IMR-90 (cell line): ENCODE measurements around the gene TCEA2. TPM values are rescaled to one million over a fixed set of nuclear protein-coding genes. Genes with fewer than 3 reads are reported as not detected.

Experiments
- ATAC-seq: fragments of 200-7000 bp; cut with Tn5 transposase; 2 replicates; pipeline ENCODE4 v1.9.1; 2020; ENCODE audit warnings: low read depth, mild to moderate bottlenecking, moderate library complexity
- BruUV-seq: library from RNA; stranded (reverse); fragments of 400-500 nt; replicated peaks from 2 replicates; lab custom pipeline; 2021; lab: Mats Ljungman, UMichigan
- CTCF ChIA-PET: fragments of 300-600 bp; formaldehyde crosslinking; extraction: SDS; loops from one replicate; lab custom pipeline; 2021; ENCODE audit warnings: antibody characterized with exemption; lab: Yijun Ruan, JAX
- POLR2A ChIA-PET: fragments of 300-600 bp; sonication (Branson Sonifier 250); formaldehyde crosslinking; loops from one replicate; lab custom pipeline; 2022; ENCODE audit warnings: antibody characterized with exemption; ENCODE audit not compliant: unreplicated experiment; lab: Charles Lee
- DNase-seq: peaks from one replicate; pipeline ENCODE4 v3.0.0; 2013
- H2AFZ ChIP-seq: replicated peaks from 2 replicates; pipeline ENCODE3; 2013; ENCODE audit warnings: low read length, mild to moderate bottlenecking; ENCODE audit not compliant: poor library complexity
- H2AK5ac ChIP-seq: 2 replicates; pipeline ENCODE4 v1.6.1; 2013; ENCODE audit warnings: low read depth, low read length, inconsistent platforms
- H2AK9ac ChIP-seq: replicated peaks from 2 replicates; pipeline ENCODE3; 2013; ENCODE audit warnings: mild to moderate bottlenecking, low read depth, low read length, moderate library complexity; ENCODE audit not compliant: poor library complexity
- H2BK120ac ChIP-seq: 2 replicates; pipeline ENCODE4 v1.6.1; 2013; ENCODE audit warnings: low read depth, low read length, inconsistent platforms
- H2BK15ac ChIP-seq: 3 replicates; pipeline ENCODE4 v1.6.1; 2013; ENCODE audit warnings: low read depth, low read length, inconsistent platforms
- H2BK20ac ChIP-seq: 2 replicates; pipeline ENCODE4 v1.6.1; 2013; ENCODE audit warnings: low read depth, mild to moderate bottlenecking, inconsistent platforms, low read length, moderate library complexity
- H2BK5ac ChIP-seq: 2 replicates; pipeline ENCODE4 v1.6.1; 2013; ENCODE audit warnings: mild to moderate bottlenecking, low read depth, low read length, inconsistent platforms; ENCODE audit not compliant: poor library complexity, severe bottlenecking
- H3K14ac ChIP-seq: replicated peaks from 2 replicates; pipeline ENCODE4 v1.6.1; 2013; ENCODE audit warnings: low read depth, low read length, inconsistent platforms
- H3K18ac ChIP-seq: 2 replicates; pipeline ENCODE4 v1.6.1; 2013; ENCODE audit warnings: low read depth, low read length, control low read depth
- H3K23ac ChIP-seq: 2 replicates; pipeline ENCODE4 v1.6.1; 2013; ENCODE audit warnings: low read depth, low read length, inconsistent platforms
- H3K27ac ChIP-seq: 2 replicates; pipeline ENCODE4 v1.5.1; 2013; ENCODE audit warnings: mild to moderate bottlenecking, control low read depth, low read length; ENCODE audit not compliant: insufficient read depth
- H3K27me3 ChIP-seq: 2 replicates; pipeline ENCODE4 v1.6.1; 2013; ENCODE audit warnings: low read length; ENCODE audit not compliant: control insufficient read depth, insufficient read depth
- H3K36me3 ChIP-seq: 2 replicates; pipeline ENCODE4 v1.6.1; 2013; ENCODE audit warnings: low read length, mixed read lengths; ENCODE audit not compliant: control insufficient read depth, insufficient read depth
- H3K4ac ChIP-seq: 2 replicates; pipeline ENCODE4 v1.6.1; 2013; ENCODE audit warnings: low read depth, low read length, inconsistent platforms
- H3K4me1 ChIP-seq: 2 replicates; pipeline ENCODE4 v1.6.1; 2013; ENCODE audit warnings: low read length, mixed read lengths; ENCODE audit not compliant: control insufficient read depth, insufficient read depth
- H3K4me2 ChIP-seq: 2 replicates; pipeline ENCODE4 v1.6.1; 2013; ENCODE audit warnings: low read depth, mild to moderate bottlenecking, control low read depth, low read length, moderate library complexity
- H3K4me3 ChIP-seq: 2 replicates; pipeline ENCODE4 v1.5.1; 2013; ENCODE audit warnings: low read depth, mild to moderate bottlenecking, control low read depth, low read length, moderate library complexity; ENCODE audit not compliant: insufficient read depth
- H3K56ac ChIP-seq: 2 replicates; pipeline ENCODE4 v1.6.1; 2013; ENCODE audit warnings: low read length, inconsistent platforms; ENCODE audit not compliant: insufficient read depth; ENCODE audit errors: extremely low read depth
- H3K79me1 ChIP-seq, 2 experiments: 2 replicates each; pipeline ENCODE4 v1.6.1; 2013; ENCODE audit warnings: low read length in 2 of 2, inconsistent platforms in 1 of 2, low read depth in 1 of 2
- H3K9ac ChIP-seq: 2 replicates; pipeline ENCODE4 v1.6.1; 2013; ENCODE audit warnings: low read depth, low read length, control low read depth
- H3K9me1 ChIP-seq: 2 replicates; pipeline ENCODE4 v1.6.1; 2013; ENCODE audit warnings: low read length, inconsistent platforms; ENCODE audit not compliant: insufficient read depth
- H3K9me3 ChIP-seq: 2 replicates; pipeline ENCODE4 v1.6.1; 2013; ENCODE audit warnings: low read length; ENCODE audit not compliant: control insufficient read depth, insufficient read depth
- H4K20me1 ChIP-seq: 2 replicates; pipeline ENCODE4 v1.6.1; 2013; ENCODE audit warnings: low read length, inconsistent platforms; ENCODE audit not compliant: insufficient read depth
- H4K5ac ChIP-seq: 2 replicates; pipeline ENCODE4 v1.6.1; 2013; ENCODE audit warnings: mild to moderate bottlenecking, low read depth, low read length, control low read depth
- H4K8ac ChIP-seq, 2 experiments: 2 replicates each; pipeline ENCODE4 v1.6.1; 2013; ENCODE audit warnings: low read depth in 2 of 2, low read length in 2 of 2, control low read depth in 1 of 2, inconsistent platforms in 1 of 2
- H4K91ac ChIP-seq: 2 replicates; pipeline ENCODE4 v1.6.1; 2013; ENCODE audit warnings: low read depth, low read length, inconsistent platforms; ENCODE audit not compliant: insufficient read depth
- BHLHE40 ChIP-seq: fragments of 150-350 bp; IDR thresholded peaks from 2 replicates; pipeline ENCODE4 v1.6.1; 2016; ENCODE audit warnings: mild to moderate bottlenecking, low read depth, low read length
- CEBPB ChIP-seq: IDR thresholded peaks from 2 replicates; pipeline ENCODE4 v1.6.1; 2012; ENCODE audit warnings: low read depth, low read length, improper control_type of control experiment
- CHD1 ChIP-seq: IDR thresholded peaks from 2 replicates; pipeline ENCODE4 v1.6.1; 2012; ENCODE audit warnings: low read depth, low read length, improper control_type of control experiment
- FOS ChIP-seq: fragments of 150-350 bp; IDR thresholded peaks from 2 replicates; pipeline ENCODE4 v1.6.1; 2016; ENCODE audit warnings: low read depth, low read length
- MAZ ChIP-seq: IDR thresholded peaks from 2 replicates; pipeline ENCODE4 v1.6.1; 2012; ENCODE audit warnings: low read depth, mild to moderate bottlenecking, low read length, improper control_type of control experiment, moderate library complexity, borderline replicate concordance
- MXI1 ChIP-seq: IDR thresholded peaks from 2 replicates; pipeline ENCODE4 v1.6.1; 2012; ENCODE audit warnings: low read depth, mild to moderate bottlenecking, low read length, moderate library complexity, borderline replicate concordance
- NFE2L2 ChIP-seq: fragments of 150-350 bp; IDR thresholded peaks from 2 replicates; pipeline ENCODE4 v1.6.1; 2016; ENCODE audit warnings: low read depth, mild to moderate bottlenecking, low read length
- POLR2A ChIP-seq: IDR thresholded peaks from 2 replicates; pipeline ENCODE4 v1.6.1; 2012; ENCODE audit warnings: mild to moderate bottlenecking, low read depth, low read length
- RAD21 ChIP-seq: IDR thresholded peaks from 2 replicates; pipeline ENCODE4 v1.6.1; 2012; ENCODE audit warnings: low read length, improper control_type of control experiment
- RFX5 ChIP-seq: IDR thresholded peaks from 2 replicates; pipeline ENCODE4 v1.8.0; 2012; ENCODE audit warnings: low read depth, mild to moderate bottlenecking, low read length, moderate library complexity
- SMC3 ChIP-seq: fragments of 150-350 bp; IDR thresholded peaks from 2 replicates; pipeline ENCODE4 v1.6.1; 2016; ENCODE audit warnings: low read depth, mild to moderate bottlenecking, antibody characterized with exemption, low read length, moderate library complexity
- WGBS, 2 experiments: methylation state at CpG; one replicate each; pipeline versions ENCODE4 v1.1.5 to v1.1.7; 2013; ENCODE audit warnings: missing lambda C conversion rate in 2 of 2; ENCODE audit not compliant: insufficient read length in 1 of 2; ENCODE audit errors: extremely low coverage in 2 of 2; 5-methylcytosine and 5-hydroxymethylcytosine counted together
- dilution Hi-C: fragments of 300-500 bp; cut with HindIII; formaldehyde crosslinking; loops from one replicate; pipeline ENCODE4 v1.14.3; 2018; ENCODE audit warnings: low sequenced_read_pairs; ENCODE audit not compliant: unreplicated experiment
- in situ Hi-C: fragments of 300-500 bp; cut with MboI; formaldehyde crosslinking; loops from 3 replicates; pipeline ENCODE4 v1.14.3; 2019; ENCODE audit warnings: low sequenced_read_pairs, inconsistent platforms, mixed read lengths
- intact Hi-C: fragments of 100-400 bp; cut with micrococcal nuclease; formaldehyde crosslinking; loops from 2 replicates; pipeline ENCODE4 v1.10.0; 2022
- polyA plus RNA-seq, 3 experiments: library from polyadenylated mRNA; depleted of rRNA; stranded (reverse); fragments of >200 nt; gene quantifications; 2 replicates each; pipeline ENCODE4 v1.2.3, GENCODE V29; 2012; ENCODE audit warnings: low replicate concordance in 1 of 3
- total RNA-seq: library from RNA; depleted of rRNA; stranded (reverse); fragments of >200 nt; gene quantifications from 2 replicates; pipeline ENCODE4 v1.2.3, GENCODE V29; 2012
- TF ChIP-seq, protein P1 (sequence below): fragments of 150-350 bp; IDR thresholded peaks from 2 replicates; pipeline ENCODE4 v1.6.1; 2017; ENCODE audit warnings: mild to moderate bottlenecking, antibody characterized with exemption, low read length, low read depth
- TF ChIP-seq, protein P2 (sequence below): fragments of 150-350 bp; IDR thresholded peaks from 2 replicates; pipeline ENCODE4 v1.6.1; 2016; ENCODE audit warnings: low read depth, mild to moderate bottlenecking, low read length, moderate library complexity, borderline replicate concordance

The TCEA2 gene
- total and polyA plus RNA-seq, 2 of the 4 experiments (the other 2 are of a cell fraction) = 9.3 to 30.0 TPM

DNA sequence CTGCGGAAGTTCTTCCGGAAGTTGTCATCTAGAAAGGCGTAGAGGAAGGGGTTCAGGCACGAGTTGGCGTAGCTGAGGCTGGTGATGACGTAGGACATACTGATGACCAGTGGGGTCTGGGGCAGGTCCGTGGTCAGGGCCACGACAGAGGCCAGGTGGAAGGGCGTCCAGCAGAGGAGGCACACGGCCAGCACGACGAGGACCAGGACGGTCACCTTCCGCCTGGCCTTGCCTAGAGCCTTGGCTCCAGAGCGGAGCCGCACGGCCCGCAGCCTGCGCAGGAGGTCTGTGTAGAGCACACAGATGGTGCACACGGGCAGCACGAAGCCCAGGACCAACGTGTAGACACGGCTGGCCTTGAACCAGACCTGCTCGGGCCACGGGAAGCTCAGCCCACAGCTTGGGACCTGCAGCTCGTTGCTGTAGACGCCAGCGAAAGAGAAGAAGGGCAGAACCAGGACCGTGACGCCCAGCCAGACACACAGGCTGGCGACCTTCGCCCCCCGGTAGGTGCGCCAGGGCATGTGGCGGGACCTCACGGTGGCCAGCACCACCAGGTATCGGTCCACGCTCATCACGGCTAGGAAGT lies 42.9 kb downstream of the TCEA2 start:
- Histone ChIP-seq H4K91ac (no peak overlapping the region), H3K27ac (no peak overlapping the region), H3K23ac (no peak overlapping the region), H2BK5ac (no peak overlapping the region), H2BK20ac (no peak overlapping the region), H3K4ac (no peak overlapping the region), H3K27me3 (peaks cover 53% of the 10 kb centered on the region), H2BK120ac (no peak overlapping the region), H2AK5ac (no peak overlapping the region), H3K9me3 (no peaks in the 10 kb centered on the region), H2AFZ (no peak overlapping the region), H3K56ac (no peak overlapping the region), H4K5ac (no peak overlapping the region), H3K18ac (no peak overlapping the region), H3K9ac (no peak overlapping the region), H2AK9ac (no peak overlapping the region), H4K20me1 (no peaks in the 10 kb centered on the region), H2BK15ac (no peak overlapping the region), H3K4me3 (no peak overlapping the region), H4K8ac (no peak overlapping the region), H3K36me3 (no peaks in the 10 kb centered on the region), H3K14ac (no peak overlapping the region), H3K4me2 (no peak overlapping the region), H3K9me1 (no peaks in the 10 kb centered on the region), H3K4me1 (no peaks in the 10 kb centered on the region), H3K79me1 (no peaks in the 10 kb centered on the region)
- in situ Hi-C loops (no loop called here), intact Hi-C loops (no loop called here), dilution Hi-C loops (no loop called here)
- ChIA-PET POLR2A (no interaction called here), CTCF (no interaction called here)
- DNase-seq = no peak
- no TSS peak for BruUV-seq
- no peak for ATAC-seq
- TF ChIP-seq CEBPB (no peak), NFE2L2 (no peak), RAD21 (no peak), CHD1 (no peak), FOS (no peak), SMC3 (no peak), MAZ (no peak), MXI1 (no peak), BHLHE40 (no peak), POLR2A (no peak), RFX5 (no peak)
- TF ChIP-seq, protein P1, sequence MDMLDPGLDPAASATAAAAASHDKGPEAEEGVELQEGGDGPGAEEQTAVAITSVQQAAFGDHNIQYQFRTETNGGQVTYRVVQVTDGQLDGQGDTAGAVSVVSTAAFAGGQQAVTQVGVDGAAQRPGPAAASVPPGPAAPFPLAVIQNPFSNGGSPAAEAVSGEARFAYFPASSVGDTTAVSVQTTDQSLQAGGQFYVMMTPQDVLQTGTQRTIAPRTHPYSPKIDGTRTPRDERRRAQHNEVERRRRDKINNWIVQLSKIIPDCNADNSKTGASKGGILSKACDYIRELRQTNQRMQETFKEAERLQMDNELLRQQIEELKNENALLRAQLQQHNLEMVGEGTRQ = no peak
- TF ChIP-seq, protein P2, sequence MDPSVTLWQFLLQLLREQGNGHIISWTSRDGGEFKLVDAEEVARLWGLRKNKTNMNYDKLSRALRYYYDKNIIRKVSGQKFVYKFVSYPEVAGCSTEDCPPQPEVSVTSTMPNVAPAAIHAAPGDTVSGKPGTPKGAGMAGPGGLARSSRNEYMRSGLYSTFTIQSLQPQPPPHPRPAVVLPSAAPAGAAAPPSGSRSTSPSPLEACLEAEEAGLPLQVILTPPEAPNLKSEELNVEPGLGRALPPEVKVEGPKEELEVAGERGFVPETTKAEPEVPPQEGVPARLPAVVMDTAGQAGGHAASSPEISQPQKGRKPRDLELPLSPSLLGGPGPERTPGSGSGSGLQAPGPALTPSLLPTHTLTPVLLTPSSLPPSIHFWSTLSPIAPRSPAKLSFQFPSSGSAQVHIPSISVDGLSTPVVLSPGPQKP = no peak
- 88% methylated on average over 27 of the region's 39 CpGs; no CpG with 5 or more reads in 1 of the 2 experiments for WGBS, 2 experiments
